Kidney epithelial cell (primary cell): ENCODE results near the gene XK. TPM values are rescaled to one million over a fixed set of nuclear protein-coding genes. Genes with fewer than 3 reads are reported as not detected.

Source experiments
- DNase-seq: peaks from one replicate; pipeline ENCODE4 v3.0.0-alpha.2; 2010; ENCODE audit warnings: low read depth
- H3K27me3 ChIP-seq: 2 replicates; pipeline ENCODE4 v1.6.0; 2011; ENCODE audit warnings: low read length; ENCODE audit not compliant: control insufficient read depth, insufficient read depth
- H3K36me3 ChIP-seq: 2 replicates; pipeline ENCODE4 v1.5.1; 2011; ENCODE audit warnings: low read length; ENCODE audit not compliant: control insufficient read depth, insufficient read depth
- H3K4me3 ChIP-seq: 2 replicates; pipeline ENCODE4 v1.5.1; 2011; ENCODE audit warnings: low read depth, mild to moderate bottlenecking, control low read depth, low read length
- CTCF ChIP-seq: IDR thresholded peaks from 2 replicates; pipeline ENCODE4 v1.5.1; 2011; ENCODE audit warnings: mild to moderate bottlenecking, moderate library complexity, low read length, control low read depth, inconsistent platforms; ENCODE audit not compliant: insufficient read depth, poor library complexity, severe bottlenecking
- total RNA-seq: library from RNA; depleted of rRNA; stranded (reverse); fragments of >200 nt; gene quantifications from 2 replicates; pipeline ENCODE4 v1.2.3, GENCODE V29; 2015

XK gene
- 0.34 and 1.1 TPM in 2 replicates for total RNA-seq

- DNase-seq = no peak
- H3K27me3 ChIP-seq = no peaks in the 10 kb centered on the region
- no peak for TF ChIP-seq CTCF
- H3K36me3 ChIP-seq = no peaks in the 10 kb centered on the region
- H3K4me3 ChIP-seq = peak within 1 kb of the TSS; percentile 49
These were observed at the start of gene XK for GRCh38 chrX:37685381-37686359. TSS of gene XK (plus strand) at chrX:37685791. CDS start at chrX:37685962, 171 bp downstream.

GRCh38 chrX:37638047-37638446, 47.5 kb upstream of the XK start:
- TF ChIP-seq CTCF = no peak
- Histone ChIP-seq H3K4me3 (no peak overlapping the region), H3K27me3 (no peaks in the 10 kb centered on the region), H3K36me3 (no peaks in the 10 kb centered on the region)
- DNase-seq = no peak

- H3K36me3 ChIP-seq = no peaks in the 10 kb centered on the region
- no peak for TF ChIP-seq CTCF
- no peak for DNase-seq
- no peaks in the 10 kb centered on the region for H3K27me3 ChIP-seq
- H3K4me3 ChIP-seq = no peak overlapping the region
These were observed 45.4 kb upstream of the XK start for GRCh38 chrX:37640142-37640541.

GRCh38 chrX:37641859-37642258, 43.7 kb upstream of the XK start:
- TF ChIP-seq CTCF = no peak
- Histone ChIP-seq H3K4me3 (no peak overlapping the region), H3K27me3 (no peaks in the 10 kb centered on the region), H3K36me3 (no peaks in the 10 kb centered on the region)
- no peak for DNase-seq

GRCh38 chrX:37644381-37645305, 40.9 kb upstream of the XK start:
- H3K36me3 ChIP-seq = no peaks in the 10 kb centered on the region
- no peak for TF ChIP-seq CTCF
- no peaks in the 10 kb centered on the region for H3K27me3 ChIP-seq
- no peak for DNase-seq
- no peak overlapping the region for H3K4me3 ChIP-seq
